CD4-positive, alpha-beta T cell treated with Interleukin-12 subunit alpha and Interleukin-12 subunit beta, for 1 hour (primary cell): Measurements from ENCODE around the gene CYBA.
A peak's percentile ranks its signal among the peaks of the same experiment; 100 is the strongest.
"Not testable (repeated sequence)": the region's sequence is repeated elsewhere in the genome, so short reads cannot be mapped to it uniquely, and the experiment has no call there.

Experiments used
- DNase-seq: peaks from one replicate; pipeline ENCODE4 v3.0.0-alpha.2; 2020

Gene CYBA

DNA sequence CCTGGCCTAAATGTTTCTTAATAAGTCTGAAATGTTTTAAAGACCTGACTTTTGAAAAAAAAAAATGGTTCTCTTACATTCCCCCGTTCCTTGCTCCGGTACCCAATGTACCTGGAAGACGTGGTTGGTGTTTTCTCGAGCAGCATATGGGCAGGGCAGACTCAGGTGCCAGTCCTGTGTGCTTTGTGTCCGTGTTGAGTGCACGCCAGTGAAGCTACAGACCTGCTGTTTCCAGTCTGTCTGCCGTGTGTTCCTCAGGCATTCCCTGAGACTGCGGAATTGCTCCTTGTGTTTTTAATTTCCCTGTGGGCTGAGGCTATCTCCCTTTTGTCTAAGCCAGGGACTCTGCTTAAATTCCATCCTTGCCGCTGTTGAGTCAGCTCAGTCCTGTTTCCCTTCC is 24.2 kb downstream of the CYBA start:
- DNase-seq, result no peak

DNA sequence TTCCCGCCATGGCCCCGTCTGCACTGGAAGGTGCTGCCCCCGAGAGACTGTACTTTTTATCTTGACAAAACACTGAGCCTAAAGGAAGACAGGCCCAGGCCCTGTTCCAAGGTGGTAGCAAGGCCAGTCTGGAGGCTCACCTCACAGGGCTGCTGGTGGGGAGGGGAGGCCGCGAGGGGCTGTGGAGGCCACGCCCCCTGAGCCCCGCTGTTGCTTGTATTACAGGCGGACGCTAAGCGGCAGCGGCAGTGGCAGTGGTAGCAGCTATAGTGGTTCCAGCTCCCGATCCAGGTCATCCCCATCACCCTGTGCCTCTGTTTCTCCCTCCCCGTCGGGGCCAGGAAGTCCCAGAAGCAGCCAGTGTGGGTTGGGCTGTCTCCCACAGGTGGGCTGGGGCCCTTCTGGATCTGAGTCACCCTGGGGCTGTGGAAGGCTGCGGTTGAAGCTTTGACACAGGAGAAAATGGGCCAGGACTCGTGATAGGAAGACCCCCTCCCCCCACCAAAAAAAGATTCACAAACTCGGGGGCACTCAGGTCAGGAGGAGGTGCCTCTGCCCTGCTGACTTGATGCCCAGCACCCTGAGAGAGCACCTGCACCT is 25.8 kb downstream of the CYBA start:
- DNase-seq, result no peak

DNA sequence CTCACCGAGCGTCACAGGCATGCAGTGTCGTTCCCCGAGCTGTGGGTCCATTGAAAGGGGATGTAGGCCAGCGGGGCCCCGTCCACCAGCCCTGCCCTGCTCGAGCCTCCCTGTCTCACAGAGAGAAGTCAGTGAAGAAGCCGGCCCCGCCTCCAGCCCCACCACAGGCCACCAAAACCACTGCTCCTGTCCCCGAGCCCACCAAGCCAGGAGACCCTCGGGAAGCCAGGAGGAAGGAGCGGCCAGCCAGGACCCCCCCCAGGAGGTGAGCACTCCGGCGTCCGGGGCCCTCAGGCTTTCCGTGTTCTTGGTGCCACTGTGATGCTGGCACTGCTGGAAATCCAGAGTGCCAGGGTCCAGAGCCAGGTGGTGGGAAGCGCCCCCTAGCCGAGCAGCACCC is 26.4 kb downstream of the CYBA start:
- no peak for DNase-seq

DNA sequence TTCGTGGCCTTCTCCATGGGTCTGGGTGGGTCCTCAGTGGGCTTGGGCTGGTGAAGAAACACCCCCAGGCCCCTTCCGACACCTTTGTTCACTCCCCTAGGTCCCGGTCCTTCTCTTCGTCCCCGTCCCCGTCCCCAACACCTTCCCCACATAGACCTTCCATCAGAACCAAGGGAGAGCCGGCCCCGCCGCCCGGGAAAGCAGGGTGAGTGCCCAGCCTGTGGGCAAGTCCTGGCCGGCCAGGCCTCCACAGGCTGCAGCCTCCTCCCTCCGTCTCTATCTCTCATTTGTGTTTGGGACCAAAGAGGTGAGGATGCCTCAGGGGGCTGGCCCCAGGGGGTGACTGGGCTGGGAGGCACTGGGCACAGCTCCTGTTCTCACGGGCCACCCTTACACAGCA is 27.0 kb downstream of the CYBA start:
- DNase-seq, result no peak

DNA sequence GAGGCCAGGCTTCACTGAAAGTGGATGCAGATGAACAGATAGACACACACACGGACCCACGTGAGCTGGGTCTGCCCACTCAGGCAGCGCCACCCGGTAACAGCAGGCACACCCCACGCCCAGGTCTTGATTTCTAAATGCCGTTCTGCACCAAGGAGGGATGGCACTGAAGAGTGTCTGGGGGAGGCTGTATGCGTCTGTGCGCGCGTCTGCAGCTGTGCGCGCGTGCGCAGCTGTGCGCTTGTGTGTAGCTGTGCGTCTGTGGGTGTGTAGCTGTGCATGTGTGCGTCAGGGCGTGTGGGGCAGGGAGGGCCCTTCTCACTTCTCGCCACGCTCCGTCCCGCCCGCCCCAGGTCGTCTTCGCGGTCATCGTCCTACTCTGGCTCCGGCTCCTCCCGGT is 28.0 kb downstream of the CYBA start:
- no peak for DNase-seq

DNA sequence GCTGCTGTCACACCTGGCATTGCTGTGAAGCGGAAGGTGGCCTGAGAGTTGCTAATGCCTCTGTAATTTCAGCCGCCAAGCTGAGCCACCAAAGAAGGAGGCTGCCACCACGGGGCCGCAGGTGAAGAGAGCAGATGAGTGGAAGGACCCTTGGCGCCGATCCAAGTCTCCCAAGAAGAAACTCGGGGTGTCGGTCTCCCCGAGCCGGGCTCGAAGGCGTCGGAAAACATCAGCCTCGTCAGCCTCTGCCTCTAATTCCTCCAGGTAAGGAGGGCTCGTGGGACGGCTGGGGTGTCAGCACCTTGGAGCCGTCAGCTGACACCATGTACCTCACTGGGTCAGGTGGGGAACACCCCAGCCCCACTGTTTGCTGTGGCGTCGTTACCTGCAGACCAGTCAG is 28.7 kb downstream of the CYBA start:
- no peak for DNase-seq

DNA sequence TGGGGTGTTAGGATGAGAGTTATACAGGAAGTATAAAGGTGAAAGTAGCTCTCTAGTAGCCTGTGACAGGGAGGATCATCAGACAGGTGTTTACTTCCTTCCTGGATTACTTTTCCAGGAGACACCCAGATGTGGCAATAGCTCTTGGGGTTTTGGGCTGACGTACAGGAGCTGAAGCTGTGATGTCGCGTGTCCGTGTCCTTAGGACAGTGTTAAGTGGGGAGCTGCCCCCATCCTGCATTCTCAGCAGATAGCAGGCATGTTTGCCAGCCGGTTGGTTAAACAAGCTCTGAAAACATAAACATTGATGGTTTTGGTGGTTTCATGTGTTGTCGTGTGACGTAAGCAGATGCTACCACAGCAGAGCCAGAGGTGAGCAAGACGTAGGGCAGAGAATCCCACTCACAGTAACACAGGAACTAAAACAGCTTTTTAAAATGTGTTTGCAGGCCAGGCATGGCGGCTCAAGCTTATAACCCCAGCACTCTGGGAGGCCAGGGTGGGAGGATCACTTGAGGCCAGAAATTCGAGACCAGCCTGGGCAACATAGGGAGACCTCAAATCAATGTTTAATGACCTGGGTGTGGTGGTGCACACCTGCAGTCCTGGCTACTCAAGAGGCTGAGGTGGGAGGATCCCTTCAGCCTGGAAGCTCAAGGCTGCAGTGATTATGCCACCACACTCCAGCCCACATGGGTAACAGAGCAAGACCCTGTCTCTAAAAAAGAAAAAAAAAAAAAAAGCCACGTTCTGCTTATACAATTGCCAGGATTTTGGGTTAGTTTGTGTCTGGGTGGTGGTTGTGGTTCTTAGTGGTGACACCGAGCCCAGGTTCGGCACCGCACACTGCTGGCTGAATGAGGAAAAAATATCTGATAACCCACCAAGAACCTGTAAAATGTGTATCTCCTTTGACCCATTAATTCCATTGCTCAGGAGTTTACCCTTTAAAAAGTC is 30.7 kb downstream of the CYBA start:
- DNase-seq, result peak; percentile 84

DNA sequence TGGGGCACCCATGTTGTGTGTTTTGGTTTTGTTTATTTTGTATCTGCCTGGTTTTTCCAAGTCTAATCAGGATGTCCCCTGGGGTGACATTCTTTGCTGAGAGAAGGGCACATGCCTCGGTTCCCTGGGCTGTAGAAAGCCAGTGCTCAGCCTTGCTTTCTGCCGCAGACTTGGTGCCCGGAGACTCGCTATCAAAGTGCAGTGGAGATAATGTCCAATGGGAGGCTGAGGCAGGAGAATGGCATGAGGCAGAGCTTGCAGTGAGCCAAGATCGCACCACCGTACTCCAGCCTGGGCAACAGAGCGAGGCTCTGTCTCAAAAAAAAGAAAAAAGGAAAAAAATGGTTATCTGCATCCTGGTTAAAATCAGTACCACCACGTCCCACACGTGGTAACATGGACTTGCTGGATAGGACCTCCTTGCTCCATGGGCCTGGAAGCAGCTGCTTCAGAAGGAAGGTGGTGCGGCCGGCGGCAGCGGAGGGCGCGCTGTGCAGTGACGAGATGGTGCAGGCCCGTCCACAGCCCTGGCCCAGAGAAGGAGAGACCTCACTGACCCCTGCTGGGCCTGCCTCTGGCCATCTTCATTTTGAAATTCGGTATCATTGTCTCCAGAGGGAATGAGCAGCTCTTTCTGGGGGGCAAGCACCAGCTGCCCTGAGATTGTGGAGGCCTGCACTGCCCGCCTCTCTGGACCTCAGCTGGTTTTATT is 31.7 kb downstream of the CYBA start:
- no peak for DNase-seq

DNA sequence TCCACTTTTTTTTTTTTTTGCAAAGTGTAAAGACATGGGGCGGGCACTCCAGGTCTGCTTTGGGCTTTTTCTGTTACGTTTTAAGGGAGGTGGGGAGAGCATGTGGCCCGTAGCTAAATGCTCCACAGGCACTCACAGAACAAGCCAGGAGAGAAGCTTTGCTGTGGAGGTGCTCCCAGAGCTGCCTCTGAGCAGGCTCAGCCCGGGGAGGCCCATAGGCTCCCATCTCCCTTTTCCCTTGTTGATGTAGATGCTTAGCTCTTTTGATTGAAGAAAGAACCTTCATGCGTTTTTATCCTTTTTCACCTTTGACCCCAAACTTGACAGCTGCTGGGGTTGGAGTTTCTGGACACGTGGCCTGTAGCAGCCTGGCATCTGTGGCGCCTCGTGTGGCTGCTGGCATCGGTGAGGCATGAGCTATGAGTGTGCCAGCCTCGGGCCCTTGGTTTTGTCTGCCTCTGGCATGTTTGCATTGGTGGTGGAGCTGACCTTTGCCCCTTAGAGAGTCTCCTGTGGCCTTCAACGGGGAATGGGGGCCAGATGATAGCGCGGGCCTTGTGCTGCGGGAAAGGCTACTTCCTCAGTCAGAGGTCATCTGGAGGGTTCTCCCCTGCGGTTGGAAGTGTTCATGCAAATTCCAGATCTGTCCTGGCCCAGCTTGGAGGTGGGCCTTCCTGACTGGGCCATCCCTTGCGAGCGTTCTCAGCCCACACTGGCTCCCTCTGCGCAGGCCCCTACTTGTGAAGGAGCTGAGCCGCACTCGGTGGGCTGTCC is 32.5 kb downstream of the CYBA start:
- DNase-seq, result no peak

DNA sequence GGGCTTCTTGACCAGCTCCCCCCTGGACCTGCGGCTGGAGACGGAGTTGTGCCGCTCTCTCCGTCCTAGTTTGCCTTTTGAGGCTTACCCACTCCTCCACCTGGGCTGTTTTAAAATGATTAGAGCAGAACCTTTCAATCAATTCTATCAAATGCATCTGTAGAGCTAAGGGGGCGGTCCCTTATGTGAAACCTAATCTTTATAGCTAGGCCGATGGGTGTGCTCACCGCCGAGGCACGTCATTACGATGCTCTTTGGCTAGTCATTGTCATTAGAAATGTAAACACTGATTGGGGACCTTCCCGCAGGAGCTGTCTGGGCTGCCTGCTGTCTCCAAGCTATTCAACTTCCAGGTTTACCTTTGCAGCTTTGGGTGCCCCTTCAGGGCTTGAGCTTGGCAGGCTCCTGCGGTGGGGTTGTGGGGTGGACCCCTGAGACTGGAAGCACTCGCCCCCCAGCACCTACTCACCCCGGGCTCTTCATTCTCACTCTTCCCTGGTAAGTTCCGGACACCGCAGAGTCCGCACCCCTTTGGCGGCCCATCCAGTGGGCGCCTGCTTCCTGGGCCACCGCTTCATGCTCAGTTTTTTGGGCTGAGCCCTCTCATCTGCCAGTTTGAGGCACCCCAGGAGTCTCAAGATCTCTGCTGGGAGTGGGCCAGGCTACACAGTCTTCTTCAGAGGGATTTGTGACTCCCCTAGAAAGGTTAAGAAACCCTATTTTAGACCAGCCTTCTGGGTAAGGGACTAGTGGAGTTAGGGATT is 33.4 kb downstream of the CYBA start:
- no peak for DNase-seq

DNA sequence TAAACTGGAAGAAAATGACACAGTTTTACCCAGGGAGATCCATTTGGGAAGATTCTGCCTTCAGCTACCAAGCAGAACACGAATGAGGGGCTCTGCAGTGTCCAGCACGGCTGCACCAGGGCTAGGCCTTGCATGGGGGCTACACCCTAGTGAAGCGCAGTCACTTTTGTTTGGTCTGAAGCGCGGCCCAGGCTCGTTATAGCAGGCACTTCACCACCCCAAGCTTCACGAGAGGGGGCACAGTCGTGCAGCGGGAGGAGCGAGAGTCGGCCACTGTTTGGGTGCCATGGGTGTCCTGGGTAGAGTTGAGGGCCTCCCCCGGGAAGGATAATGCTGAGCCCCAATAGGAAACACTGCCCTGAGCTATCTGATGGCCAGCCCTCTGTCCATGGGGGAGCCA is 34.1 kb downstream of the CYBA start:
- no peak for DNase-seq

DNA sequence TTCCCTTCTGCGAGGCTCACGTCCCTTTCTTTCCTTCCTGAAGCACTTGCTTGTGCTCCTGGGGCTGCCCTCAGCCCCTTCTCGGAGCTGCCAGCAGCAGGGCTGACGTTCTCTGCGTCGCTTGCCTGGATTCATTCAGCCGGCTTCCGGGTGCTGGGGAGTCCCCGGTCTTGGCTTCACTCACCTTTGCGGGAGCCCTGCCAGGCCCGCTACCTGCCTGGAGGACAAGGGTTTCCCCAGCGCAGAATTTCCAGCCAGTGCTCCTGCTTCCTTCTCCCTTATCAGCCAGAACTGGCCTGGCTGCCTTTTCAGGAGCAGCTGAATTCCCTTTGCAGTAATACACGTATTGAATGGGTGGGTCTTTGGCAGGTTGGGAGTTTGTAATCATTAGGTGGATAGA is 34.5 kb downstream of the CYBA start:
- DNase-seq, result no peak

DNA sequence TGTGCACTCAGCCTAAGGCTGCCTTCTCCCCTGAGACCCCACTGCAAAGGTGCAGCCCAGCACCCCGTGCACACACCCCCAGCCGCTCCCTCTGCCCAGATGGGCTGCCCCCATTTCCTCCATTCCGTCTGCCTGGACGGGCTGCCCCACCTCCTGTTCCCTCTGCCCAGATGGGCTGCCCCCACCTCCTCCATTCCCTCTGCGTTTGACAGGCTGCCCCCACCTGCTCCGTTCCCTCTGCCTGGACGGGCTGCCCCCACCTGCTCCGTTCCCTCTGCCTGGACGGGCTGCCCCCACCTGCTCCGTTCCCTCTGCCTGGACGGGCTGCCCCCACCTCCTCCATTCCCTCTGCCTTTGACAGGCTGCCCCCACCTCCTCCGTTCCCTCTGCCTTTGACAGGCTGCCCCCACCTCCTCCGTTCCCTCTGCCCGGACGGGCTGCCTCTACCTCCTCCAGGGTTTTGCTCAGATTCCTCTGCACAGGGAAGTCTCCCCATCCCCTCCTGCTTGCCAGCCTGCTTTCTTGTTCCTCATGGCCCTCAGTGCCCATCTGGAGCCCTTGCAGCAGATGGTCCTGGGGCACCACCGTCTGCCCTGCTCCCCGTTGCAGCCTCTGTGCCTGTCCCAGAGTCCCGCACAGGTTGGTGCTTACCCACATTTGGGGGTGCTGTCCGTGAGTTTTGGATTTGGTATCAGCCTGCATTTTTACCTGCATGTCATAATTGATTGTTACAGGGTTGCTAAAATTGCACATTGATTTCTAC is 35.9 kb downstream of the CYBA start:
- no peak for DNase-seq

DNA sequence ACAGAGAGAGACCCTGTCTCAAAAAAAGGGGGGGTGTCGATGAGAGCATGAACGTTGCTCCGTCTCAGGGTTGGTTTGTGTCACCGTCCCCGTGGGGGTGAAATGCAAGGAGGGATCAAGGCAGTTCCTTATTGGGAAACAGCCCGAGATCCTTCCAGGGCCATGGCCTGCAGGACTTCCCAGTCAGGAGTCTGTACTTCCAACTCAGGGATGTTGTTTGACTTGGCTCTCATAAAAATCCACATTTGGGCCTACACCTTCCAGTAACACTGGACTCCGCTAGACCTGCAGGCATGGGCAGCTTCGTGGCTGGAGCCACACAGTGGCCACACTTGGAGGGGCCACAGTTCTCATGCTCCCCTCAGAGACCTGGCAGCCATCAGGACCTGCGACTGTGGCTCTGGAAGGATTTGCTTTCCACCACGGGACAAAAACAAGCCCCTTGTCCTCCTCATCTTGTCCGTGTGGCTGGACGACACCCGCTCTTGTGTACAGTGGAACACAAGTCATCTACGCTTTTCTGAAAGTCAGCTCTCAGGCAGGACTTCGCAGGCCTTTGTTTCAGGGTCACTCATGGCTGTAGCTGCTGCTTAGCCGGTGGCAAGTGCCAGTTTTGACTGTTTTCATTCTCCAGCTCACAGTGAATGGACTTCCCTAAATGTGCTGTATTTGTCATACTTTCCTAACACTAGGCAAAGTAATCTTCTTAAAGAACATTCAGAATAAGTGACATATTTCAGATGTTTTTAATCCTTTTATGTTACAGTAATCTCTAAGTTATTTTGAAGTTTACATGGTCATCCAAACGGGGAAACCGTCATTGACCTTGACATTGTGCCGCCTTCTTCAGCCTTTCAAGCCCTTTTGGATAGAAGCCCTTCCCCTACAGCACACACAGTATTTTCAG is 36.7 kb downstream of the CYBA start:
- DNase-seq, result no peak

DNA sequence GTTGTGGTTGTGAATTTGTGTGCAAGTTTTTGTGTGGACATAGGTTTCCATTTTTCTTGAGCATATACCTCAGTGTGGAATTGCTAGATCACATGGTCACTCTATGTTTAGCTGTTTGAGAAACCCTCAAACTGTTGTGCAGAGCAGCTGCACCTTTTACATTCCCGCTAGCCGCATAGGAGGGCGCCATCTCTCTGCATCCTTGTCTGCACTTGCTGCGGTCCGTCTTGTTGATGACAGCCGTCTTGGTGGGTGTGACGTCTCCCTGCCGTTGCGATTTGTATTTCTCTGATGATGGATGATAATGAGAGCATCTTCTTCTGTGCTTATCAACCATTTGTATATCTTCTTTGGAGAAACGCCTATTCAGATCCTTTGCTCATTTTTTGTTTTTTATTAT is 37.6 kb downstream of the CYBA start:
- DNase-seq, result no peak

DNA sequence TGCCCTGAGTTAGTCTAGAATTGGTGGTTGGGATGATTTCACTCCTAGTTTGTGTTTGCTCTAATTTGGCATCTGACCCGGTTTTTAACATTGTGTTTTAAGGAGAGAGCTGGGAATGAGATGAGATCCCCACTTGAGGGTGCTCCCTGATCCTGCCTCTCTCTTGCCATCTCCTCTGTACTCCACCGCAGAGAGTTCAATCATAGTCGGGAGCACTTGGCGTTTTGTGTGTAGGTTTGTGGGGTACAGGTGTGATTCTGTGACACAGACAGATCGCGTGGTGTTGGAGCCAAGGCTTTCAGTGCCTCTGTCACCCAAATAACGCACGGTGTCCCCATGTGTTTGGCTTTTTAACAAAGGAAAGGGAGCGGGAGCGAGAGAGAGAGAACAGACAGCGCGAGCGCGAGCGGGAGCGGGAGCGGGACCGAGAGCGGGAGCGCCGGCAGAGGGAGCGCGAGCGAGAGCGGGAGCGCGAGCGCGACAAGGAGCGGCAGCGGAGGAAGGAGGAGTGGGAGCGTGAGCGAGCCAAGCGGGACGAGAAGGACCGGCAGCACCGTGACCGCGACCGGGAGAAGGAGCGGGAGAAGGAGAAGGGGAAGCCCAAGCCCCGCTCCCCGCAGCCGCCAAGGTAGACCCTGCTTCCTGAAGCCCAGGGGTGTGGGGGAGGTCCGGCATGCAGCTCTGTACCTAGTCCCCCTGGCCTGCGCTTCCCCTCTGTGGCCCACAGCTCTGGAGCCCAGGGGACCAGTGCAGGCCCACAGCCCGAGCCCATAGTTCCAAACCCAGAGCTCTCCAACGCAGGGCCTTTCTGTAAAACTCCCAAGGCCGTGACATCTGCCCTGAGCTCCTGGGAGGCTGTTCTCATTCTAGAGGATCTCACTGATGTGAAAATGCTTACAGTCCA is 39.7 kb downstream of the CYBA start:
- no peak for DNase-seq

DNA sequence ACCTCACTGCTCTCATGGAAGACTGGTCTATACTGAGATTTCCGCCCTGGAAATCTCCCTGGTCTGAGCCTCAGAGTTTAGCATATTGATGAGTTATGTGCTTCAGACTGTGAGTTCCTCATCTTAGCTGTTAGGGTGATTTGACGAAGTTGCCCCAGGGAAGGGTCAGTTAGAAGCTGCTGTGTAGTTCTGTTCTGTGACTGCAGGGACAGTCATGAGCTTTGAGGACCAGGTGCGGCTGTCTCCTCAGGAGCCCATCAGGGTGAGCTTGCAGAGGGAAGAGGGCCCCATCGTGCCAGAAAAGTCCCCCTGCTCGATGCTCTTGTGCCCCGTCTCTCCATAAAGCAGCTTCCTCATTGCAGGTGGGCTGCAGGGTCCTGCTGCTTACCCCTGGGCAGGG is 40.8 kb downstream of the CYBA start:
- DNase-seq, result no peak

DNA sequence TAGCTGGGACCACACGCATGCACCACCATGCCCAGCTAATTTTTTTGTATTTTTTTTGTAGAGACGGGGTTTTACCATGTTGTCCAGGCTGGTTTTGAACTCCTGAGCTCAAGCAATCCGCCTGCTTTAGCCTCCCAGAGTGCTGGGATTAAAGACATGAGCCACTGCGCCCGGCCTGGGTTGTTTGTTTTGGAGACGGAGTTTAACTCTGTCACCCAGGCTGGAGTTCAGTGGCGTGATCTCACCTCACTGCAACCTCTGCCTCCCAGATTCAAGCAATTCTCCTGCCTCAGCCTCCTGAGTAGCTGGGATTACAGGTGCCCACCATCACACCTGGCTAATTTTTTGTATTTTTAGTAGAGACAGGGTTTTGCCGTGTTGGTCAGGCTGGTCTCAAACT is 41.4 kb downstream of the CYBA start:
- not testable (repeated sequence) for DNase-seq

DNA sequence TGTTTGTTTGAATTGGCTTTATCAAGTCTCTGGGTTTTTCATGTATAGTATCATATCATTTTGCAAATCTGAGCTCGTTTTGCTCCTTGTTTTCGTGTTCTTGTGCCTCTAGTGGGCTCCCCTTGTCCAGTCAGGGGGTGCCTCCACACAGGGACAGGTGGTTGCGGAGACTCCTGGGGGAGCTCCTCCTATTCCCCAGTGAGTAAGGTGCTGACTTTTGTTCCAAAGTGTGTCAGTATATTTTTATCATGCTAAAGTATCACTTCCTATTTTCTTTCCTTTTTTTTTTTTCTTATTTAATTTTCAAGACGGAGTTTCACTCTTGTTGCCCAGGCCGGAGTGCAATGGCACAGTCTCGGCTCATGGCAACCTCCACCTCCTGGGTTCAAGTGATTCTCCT is 42.8 kb downstream of the CYBA start:
- no peak for DNase-seq
